ENCODE data around the gene GADD45GIP1.
A peak's percentile ranks its signal among the peaks of the same experiment; 100 is the strongest.

GADD45GIP1 gene

GRCh38 chr19:12949363-12950283, 7.4 kb downstream of the GADD45GIP1 start:
- no peak for TF ChIP-seq CTCF (conservative IDR thresholded peaks at IDR 0.05; ENCODE audit: low read depth, low read length)
- no peak overlapping the region for H3K4me3 ChIP-seq (ENCODE audit: low read depth, low read length)
- no peak for DNase-seq (ENCODE audit: low read depth)

GRCh38 chr19:12948612-12949362, 8.2 kb downstream of the GADD45GIP1 start:
- DNase-seq (ENCODE audit: low read depth): no peak
- H3K4me3 ChIP-seq (ENCODE audit: low read depth, low read length): no peak overlapping the region
- TF ChIP-seq CTCF (conservative IDR thresholded peaks at IDR 0.05; ENCODE audit: low read depth, low read length): no peak

- no peak for DNase-seq (ENCODE audit: low read depth)
- H3K4me3 ChIP-seq (ENCODE audit: low read depth, low read length): no peak overlapping the region
- TF ChIP-seq CTCF (conservative IDR thresholded peaks at IDR 0.05; ENCODE audit: low read depth, low read length): no peak
Measured at GRCh38 chr19:12947702-12948611, 9.1 kb downstream of the GADD45GIP1 start.

GRCh38 chr19:12946731-12947496, 10.1 kb downstream of the GADD45GIP1 start:
- peak; percentile 4 for TF ChIP-seq CTCF (conservative IDR thresholded peaks at IDR 0.05; ENCODE audit: low read depth, low read length)
- no peak for DNase-seq (ENCODE audit: low read depth)
- peak overlapping the region; percentile 85 for H3K4me3 ChIP-seq (ENCODE audit: low read depth, low read length)

- no peak for TF ChIP-seq CTCF (conservative IDR thresholded peaks at IDR 0.05; ENCODE audit: low read depth, low read length)
- peak overlapping the region; percentile 85 for H3K4me3 ChIP-seq (ENCODE audit: low read depth, low read length)
- peak; percentile 88 for DNase-seq (ENCODE audit: low read depth)
Measured at GRCh38 chr19:12946092-12946721, 10.8 kb downstream of the GADD45GIP1 start.

All from choroid plexus epithelial cell (primary cell).